ENCODE measurements around the gene THOP1. TPM values are rescaled to one million over a fixed set of nuclear protein-coding genes. Genes with fewer than 3 reads are reported as not detected.
A peak's percentile ranks its signal among the peaks of the same experiment; 100 is the strongest.

The THOP1 gene
- total RNA-seq, 2 experiments from 2014 or later, result 113 TPM

GRCh38 chr19:2765376-2765775, 19.9 kb upstream of the THOP1 start:
- H3K4me1 Mint-ChIP-seq (ENCODE audit: low read depth), result no peaks in the 10 kb centered on the region
- no peak overlapping the region for H3K27ac Mint-ChIP-seq
- intact Hi-C loops (cut with micrococcal nuclease), result no loop called here
- no peak for DNase-seq
- H3K36me3 Mint-ChIP-seq (ENCODE audit: low read depth), result peaks cover 9% of the 10 kb centered on the region
- H3K9me3 Mint-ChIP-seq, result no peaks in the 10 kb centered on the region
- CTCF ChIA-PET, result interaction anchor here (0.5 kb wide), 1 partner anchor 24 kb away, joined by 3 read pairs; no protein-coding TSS in a partner anchor
- no peak overlapping the region for H3K4me3 Mint-ChIP-seq
- H3K27me3 Mint-ChIP-seq (ENCODE audit: low read depth), result no peaks in the 10 kb centered on the region

DNA sequence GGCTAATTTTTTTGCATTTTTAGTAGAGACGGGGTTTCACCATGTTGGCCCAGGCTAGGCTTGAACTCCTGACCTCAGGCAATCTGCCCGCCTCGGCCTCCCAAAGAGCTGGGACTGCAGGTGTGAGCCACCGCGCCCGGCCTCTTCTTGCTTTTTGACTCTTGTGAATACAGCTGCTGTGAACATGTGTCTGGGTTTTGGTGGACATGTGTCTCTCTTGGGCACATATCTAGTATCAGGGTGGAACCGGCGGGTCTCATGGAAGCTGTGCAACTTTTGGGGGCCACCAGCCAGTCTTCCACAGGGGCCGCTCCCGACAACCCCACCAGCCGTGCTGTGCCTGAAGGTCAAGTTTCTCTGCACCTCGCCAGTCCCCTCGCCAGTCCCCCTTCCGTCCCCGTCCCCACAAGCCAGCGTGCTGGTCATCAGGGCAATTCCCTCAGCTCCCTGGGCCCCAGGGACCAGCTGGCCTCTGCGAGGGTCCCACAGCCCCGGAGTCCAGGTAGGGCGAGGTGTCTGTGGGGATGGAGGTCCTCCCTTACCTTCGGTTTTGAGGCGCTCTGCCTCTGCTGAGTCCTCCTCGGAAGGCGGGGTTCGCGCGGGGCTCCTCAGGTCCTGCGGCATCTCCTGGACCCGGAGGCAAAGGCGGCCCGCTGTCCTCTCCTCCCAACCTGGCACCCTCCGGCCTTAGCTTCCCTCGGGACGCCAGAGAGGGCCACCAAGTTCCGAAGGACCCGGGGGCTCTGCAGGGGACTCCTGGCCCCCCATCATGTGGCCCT, 18.5 kb upstream of the THOP1 start:
- Mint-ChIP-seq H3K4me1 (ENCODE audit: low read depth) (peaks cover under 1% of the 10 kb centered on the region), H3K36me3 (ENCODE audit: low read depth) (peaks cover 9% of the 10 kb centered on the region), H3K27me3 (ENCODE audit: low read depth) (no peaks in the 10 kb centered on the region), H3K4me3 (no peak overlapping the region), H3K9me3 (no peaks in the 10 kb centered on the region), H3K27ac (no peak overlapping the region)
- DNase-seq, result no peak
- intact Hi-C loops (cut with micrococcal nuclease), result no loop called here
- CTCF ChIA-PET, result interaction anchor here (1.1 kb wide), 1 partner anchor 119 kb away, joined by 3 read pairs; no protein-coding TSS in a partner anchor

DNA sequence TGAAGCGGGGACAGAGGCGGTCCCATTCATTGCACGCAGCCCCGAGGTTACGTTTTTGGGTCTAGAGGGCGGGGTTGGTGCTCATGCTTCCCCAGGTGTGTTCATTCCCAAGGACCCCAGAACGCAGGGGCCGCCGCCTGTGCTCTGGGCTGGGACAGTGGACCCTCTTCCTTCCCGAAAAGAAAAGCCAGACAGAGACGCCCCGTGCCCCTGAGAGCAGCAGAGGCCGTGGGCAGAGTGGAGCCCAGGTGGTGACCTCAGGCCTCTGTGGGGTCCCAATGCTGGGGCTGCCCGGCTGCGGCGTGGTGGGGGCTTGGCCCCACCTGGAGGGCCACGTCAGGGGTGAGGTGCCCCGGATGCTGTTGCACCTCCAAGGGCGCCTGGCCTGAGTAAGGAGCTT, 17.6 kb upstream of the THOP1 start:
- intact Hi-C loops (cut with micrococcal nuclease), result no loop called here
- CTCF ChIA-PET, result no interaction called here
- Mint-ChIP-seq H3K9me3 (no peaks in the 10 kb centered on the region), H3K36me3 (ENCODE audit: low read depth) (peaks cover 11% of the 10 kb centered on the region), H3K27ac (no peak overlapping the region), H3K27me3 (ENCODE audit: low read depth) (no peaks in the 10 kb centered on the region), H3K4me3 (no peak overlapping the region), H3K4me1 (ENCODE audit: low read depth) (peaks cover 9% of the 10 kb centered on the region)
- DNase-seq, result no peak

DNA sequence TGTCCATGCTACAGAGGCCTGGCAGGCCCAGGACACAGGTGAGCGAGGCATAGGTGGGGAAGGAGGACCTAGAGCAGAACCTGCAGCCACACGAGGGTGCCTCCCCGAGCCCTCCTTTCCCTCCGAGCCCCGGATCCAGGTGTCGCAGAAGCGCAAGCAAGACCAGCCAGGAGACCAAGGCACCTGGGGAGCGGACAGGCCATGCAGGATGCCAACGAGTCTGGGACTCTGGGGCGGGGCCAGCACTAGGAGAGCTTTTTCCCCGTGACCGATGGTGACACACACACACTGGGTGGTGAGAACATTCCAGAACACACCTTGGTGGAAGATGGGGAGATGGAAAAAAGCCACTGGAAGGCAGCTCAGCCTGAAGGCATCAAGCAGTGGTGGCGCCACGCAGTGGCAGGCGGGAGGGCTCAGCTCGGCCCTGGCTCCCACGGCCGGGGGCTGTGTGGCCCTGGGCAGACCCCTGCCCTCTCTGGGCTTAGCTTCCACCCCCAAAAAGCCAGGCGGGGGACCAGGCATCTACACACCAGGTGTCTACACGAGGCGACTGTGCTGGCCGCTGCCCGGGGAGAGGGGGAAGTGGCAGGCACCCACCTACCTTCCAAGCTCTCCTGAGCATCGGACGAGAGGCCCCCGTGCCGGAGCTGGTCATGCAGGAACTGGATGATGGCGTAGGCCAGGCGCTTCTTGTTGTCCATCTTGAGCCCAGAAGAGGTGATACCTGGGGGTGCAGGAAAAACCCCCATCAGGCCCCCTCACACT, 16.8 kb upstream of the THOP1 start:
- no peak for DNase-seq
- H3K4me1 Mint-ChIP-seq (ENCODE audit: low read depth), result peaks cover 9% of the 10 kb centered on the region
- peaks cover 7% of the 10 kb centered on the region for H3K36me3 Mint-ChIP-seq (ENCODE audit: low read depth)
- CTCF ChIA-PET, result no interaction called here
- H3K4me3 Mint-ChIP-seq, result no peak overlapping the region
- intact Hi-C loops (cut with micrococcal nuclease), result no loop called here
- H3K27me3 Mint-ChIP-seq (ENCODE audit: low read depth), result no peaks in the 10 kb centered on the region
- H3K27ac Mint-ChIP-seq, result no peak overlapping the region
- no peaks in the 10 kb centered on the region for H3K9me3 Mint-ChIP-seq

- Mint-ChIP-seq H3K27ac (no peak overlapping the region), H3K4me1 (ENCODE audit: low read depth) (peaks cover 13% of the 10 kb centered on the region), H3K27me3 (ENCODE audit: low read depth) (no peaks in the 10 kb centered on the region), H3K4me3 (no peak overlapping the region), H3K36me3 (ENCODE audit: low read depth) (peaks cover 7% of the 10 kb centered on the region), H3K9me3 (no peaks in the 10 kb centered on the region)
- CTCF ChIA-PET, result no interaction called here
- intact Hi-C loops (cut with micrococcal nuclease), result no loop called here
- DNase-seq, result no peak
Observed at GRCh38 chr19:2769218-2769617, 16.1 kb upstream of the THOP1 start.

GRCh38 chr19:2770055-2771013, 15.0 kb upstream of the THOP1 start:
- CTCF ChIA-PET, result interaction anchor here (0.5 kb wide), 1 partner anchor 797 kb away, joined by 3 read pairs; no protein-coding TSS in a partner anchor
- Mint-ChIP-seq H3K9me3 (no peaks in the 10 kb centered on the region), H3K27ac (no peak overlapping the region)

DNA sequence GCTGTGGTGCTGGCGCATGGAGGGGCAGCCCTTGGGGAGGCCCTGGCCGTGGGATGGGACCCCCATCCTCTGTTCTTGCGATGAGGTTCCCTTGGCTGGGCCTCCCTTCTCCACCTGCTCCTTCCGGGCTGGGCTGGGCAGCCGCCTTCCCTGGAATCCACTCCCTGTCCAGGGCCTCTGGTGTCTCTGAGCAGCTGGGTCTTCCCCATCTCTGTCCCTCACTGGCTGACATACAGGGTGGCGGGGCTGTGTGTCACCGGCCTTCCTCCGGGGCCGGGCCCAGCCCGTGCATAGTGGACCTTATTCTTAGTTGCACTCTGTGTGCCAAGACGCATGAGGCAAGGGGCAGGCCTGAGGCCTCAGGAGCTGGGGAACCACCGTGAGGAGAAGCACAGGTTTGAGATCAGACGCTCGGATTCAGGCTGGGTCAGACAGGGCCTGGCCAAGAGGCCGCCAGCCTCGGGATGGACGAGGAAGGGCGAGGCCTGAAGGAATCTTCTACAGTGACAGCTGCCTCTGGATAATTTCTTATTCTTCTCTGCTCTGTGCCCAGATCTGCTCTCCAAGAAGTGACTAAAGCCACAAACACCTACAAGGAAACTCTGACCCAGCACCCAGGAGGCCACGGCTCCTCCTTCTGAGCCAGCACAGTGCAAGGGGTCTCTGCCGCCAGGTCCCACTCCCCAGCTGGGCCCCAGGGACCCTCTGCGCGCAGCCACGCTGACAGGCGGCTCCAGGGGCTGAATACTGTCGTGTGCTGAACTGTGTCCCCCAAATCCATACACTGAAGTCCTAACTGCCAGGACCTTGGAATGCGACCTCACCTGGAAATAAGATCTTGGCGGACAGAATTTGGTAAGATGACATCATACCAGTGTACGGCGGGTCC, 13.3 kb upstream of the THOP1 start:
- no peaks in the 10 kb centered on the region for H3K9me3 Mint-ChIP-seq
- CTCF ChIA-PET, result no interaction called here
- no peak for DNase-seq
- H3K4me1 Mint-ChIP-seq (ENCODE audit: low read depth), result peaks cover 33% of the 10 kb centered on the region
- H3K4me3 Mint-ChIP-seq, result no peak overlapping the region
- H3K27ac Mint-ChIP-seq, result no peak overlapping the region
- H3K36me3 Mint-ChIP-seq (ENCODE audit: low read depth), result peaks cover 12% of the 10 kb centered on the region
- H3K27me3 Mint-ChIP-seq (ENCODE audit: low read depth), result no peaks in the 10 kb centered on the region
- intact Hi-C loops (cut with micrococcal nuclease), result no loop called here

More at GRCh38 chr19:2770055-2771013, 15.0 kb upstream of the THOP1 start:
- no peak for DNase-seq
- peaks cover 20% of the 10 kb centered on the region for H3K4me1 Mint-ChIP-seq (ENCODE audit: low read depth)
- no peak overlapping the region for H3K4me3 Mint-ChIP-seq
- peaks cover 9% of the 10 kb centered on the region for H3K36me3 Mint-ChIP-seq (ENCODE audit: low read depth)
- intact Hi-C loops (cut with micrococcal nuclease), result no loop called here
- H3K27me3 Mint-ChIP-seq (ENCODE audit: low read depth), result no peaks in the 10 kb centered on the region

DNA sequence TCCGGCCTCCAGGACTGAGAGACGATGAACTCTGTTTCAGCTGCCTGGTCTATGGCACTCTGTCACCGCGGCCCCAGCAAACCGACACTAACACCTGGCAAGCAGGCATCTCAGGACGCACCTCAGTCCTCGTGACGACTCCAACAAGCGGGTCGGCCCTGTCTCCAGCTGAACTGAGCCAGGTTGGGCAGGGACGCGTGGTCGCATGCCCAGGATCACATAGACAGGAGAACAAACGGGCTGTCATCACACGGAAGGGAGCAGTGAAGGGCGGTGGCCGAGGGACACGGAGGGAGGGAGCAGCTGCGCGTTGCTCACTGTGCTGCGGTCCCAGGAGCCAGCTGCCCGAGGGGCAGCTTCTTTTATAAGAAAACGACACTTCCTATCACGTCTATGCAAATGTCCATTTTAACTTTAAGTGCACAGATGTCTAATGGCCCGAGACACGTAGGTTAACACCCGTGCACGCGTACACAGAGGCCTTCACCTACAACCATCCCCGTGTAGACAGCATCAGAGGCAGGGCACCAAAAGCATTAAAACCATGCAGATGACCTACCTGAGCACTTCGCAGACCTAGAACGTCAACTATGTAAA, 11.1 kb upstream of the THOP1 start:
- peaks cover 16% of the 10 kb centered on the region for H3K36me3 Mint-ChIP-seq (ENCODE audit: low read depth)
- no peak for DNase-seq
- H3K27ac Mint-ChIP-seq, result no peak overlapping the region
- H3K9me3 Mint-ChIP-seq, result no peaks in the 10 kb centered on the region
- intact Hi-C loops (cut with micrococcal nuclease), result loop anchor here (2.0 kb wide), 1 partner anchor 33 kb away; the partner anchor contains the start of gene SLC39A3
- CTCF ChIA-PET, result no interaction called here
- H3K4me3 Mint-ChIP-seq, result no peak overlapping the region
- H3K4me1 Mint-ChIP-seq (ENCODE audit: low read depth), result peaks cover 38% of the 10 kb centered on the region
- H3K27me3 Mint-ChIP-seq (ENCODE audit: low read depth), result no peaks in the 10 kb centered on the region

DNA sequence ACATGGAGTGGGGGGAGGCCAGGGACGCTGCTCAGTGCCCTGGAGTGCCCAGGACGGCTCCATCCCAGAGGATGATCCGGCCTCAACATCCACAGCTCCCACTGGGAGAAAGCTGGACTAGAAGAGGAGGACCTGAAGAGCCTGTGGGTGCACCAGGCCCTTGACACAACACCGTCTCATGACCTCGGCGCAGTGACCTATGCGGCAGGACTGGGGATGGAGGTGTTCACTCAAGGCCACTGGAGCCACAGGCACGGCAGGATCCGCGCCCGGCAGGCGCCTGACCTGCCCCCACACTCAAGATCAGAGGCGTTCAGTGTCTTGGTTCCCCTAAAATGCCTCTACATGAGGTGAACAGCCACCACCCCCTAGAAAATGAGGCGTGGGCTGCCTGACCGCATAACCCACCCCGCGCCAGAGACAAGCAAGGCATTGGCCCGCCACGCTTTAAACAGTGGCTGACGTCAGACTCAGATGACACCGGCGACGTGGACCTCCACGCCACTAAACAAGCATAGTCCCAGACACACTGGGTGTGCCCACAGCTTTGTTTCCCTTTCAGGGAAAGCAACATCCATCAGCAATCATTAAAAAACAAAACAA, 10.2 kb upstream of the THOP1 start:
- no peaks in the 10 kb centered on the region for H3K27me3 Mint-ChIP-seq (ENCODE audit: low read depth)
- DNase-seq, result no peak
- H3K27ac Mint-ChIP-seq, result peak overlapping the region; percentile 84
- peak overlapping the region; percentile 59 for H3K4me3 Mint-ChIP-seq
- H3K9me3 Mint-ChIP-seq, result no peaks in the 10 kb centered on the region
- peaks cover 16% of the 10 kb centered on the region for H3K36me3 Mint-ChIP-seq (ENCODE audit: low read depth)
- peaks cover 39% of the 10 kb centered on the region for H3K4me1 Mint-ChIP-seq (ENCODE audit: low read depth)
- intact Hi-C loops (cut with micrococcal nuclease), result loop anchor here (2.0 kb wide), 1 partner anchor 34 kb away; the partner anchor contains the start of gene SLC39A3
- CTCF ChIA-PET, result interaction anchor here (1.3 kb wide), 1 partner anchor 127 kb away, joined by 4 read pairs; no protein-coding TSS in a partner anchor

DNA sequence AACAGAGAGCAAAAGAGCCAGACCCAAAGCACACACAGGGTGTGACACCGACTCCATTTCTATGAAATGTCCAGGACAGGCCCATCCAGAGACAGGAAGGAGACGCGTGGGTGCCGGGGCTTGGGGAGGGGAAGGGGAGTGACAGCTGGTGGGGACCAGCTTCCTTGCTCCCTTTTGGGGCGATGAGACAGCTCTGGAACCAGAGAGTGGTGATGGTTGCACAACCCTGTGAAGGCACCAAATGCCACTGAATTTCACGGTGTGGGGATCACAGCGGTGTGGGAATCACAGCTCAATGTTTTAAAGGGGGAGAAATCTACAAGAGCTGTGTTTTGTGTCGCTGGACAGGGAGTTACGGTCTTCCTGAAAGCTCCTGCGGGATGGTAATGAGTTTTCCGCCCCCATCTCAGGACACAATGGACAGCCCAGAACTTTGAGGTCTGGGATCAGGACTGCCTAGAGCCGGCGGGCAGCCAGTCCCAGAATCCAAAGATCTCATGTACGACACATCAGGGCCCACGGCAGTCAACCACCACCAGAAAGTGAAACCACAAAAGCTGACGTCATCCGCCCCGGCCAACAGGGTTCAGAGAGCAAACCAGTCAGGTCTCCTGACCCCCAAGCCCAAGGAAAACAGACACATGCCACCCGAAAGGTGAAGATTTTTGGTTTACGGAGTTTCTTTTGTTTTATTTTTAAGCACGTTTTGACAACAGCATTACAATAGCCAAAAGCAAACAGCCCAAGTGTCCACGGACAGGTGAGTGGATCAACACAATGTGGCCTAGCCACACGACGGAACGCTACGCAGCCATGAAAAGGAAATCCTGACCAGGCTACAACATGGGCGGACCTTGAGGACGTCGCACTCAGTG, 9.5 kb upstream of the THOP1 start:
- intact Hi-C loops (cut with micrococcal nuclease), result loop anchor here (2.0 kb wide), 1 partner anchor 35 kb away; the partner anchor contains the start of gene SLC39A3
- Mint-ChIP-seq H3K27ac (peak overlapping the region; percentile 84), H3K36me3 (ENCODE audit: low read depth) (peaks cover 16% of the 10 kb centered on the region), H3K27me3 (ENCODE audit: low read depth) (no peaks in the 10 kb centered on the region), H3K9me3 (no peaks in the 10 kb centered on the region), H3K4me1 (ENCODE audit: low read depth) (peaks cover 45% of the 10 kb centered on the region), H3K4me3 (peak overlapping the region; percentile 59)
- CTCF ChIA-PET, result interaction anchor here (1.3 kb wide), 1 partner anchor 127 kb away, joined by 4 read pairs; no protein-coding TSS in a partner anchor
- DNase-seq, result peak; percentile 83

Measured in activated naive CD4-positive, alpha-beta T cell treated with anti-CD3 and anti-CD28 coated beads for 36 hours (primary cell).